Duodenal mucosa (tissue), 2 donors: ENCODE results near the gene LRRC49.

Experiments
- H3K27ac ChIP-seq: one replicate; pipeline ENCODE4 v1.7.0; 2013; ENCODE audit warnings: low read depth, low read length
- H3K27me3 ChIP-seq, 2 donors: one replicate each; pipeline ENCODE4 v1.7.0; 2013; ENCODE audit warnings: low read length in 2 of 2, control low read depth in 1 of 2; ENCODE audit not compliant: insufficient read depth in 2 of 2, control insufficient read depth in 1 of 2
- H3K36me3 ChIP-seq, 2 donors: one replicate each; pipeline ENCODE4 v1.7.0; 2013; ENCODE audit warnings: low read length in 2 of 2, control low read depth in 1 of 2; ENCODE audit not compliant: insufficient read depth in 2 of 2, control insufficient read depth in 1 of 2
- H3K4me1 ChIP-seq, 2 donors: one replicate each; pipeline ENCODE4 v1.7.0; 2013; ENCODE audit warnings: low read length in 2 of 2, control low read depth in 1 of 2; ENCODE audit not compliant: insufficient read depth in 2 of 2, control insufficient read depth in 1 of 2
- H3K4me3 ChIP-seq, 2 donors: one replicate each; pipeline ENCODE4 v1.7.0; 2013; ENCODE audit warnings: low read length in 2 of 2, low read depth in 1 of 2
- H3K9ac ChIP-seq, 2 donors: one replicate each; pipeline ENCODE4 v1.7.0; 2013; ENCODE audit warnings: low read length in 2 of 2, low read depth in 1 of 2
- H3K9me3 ChIP-seq, 2 donors: one replicate each; pipeline ENCODE4 v1.7.0; 2013; ENCODE audit warnings: low read length in 2 of 2, control low read depth in 1 of 2; ENCODE audit not compliant: control insufficient read depth in 1 of 2

The LRRC49 gene

DNA sequence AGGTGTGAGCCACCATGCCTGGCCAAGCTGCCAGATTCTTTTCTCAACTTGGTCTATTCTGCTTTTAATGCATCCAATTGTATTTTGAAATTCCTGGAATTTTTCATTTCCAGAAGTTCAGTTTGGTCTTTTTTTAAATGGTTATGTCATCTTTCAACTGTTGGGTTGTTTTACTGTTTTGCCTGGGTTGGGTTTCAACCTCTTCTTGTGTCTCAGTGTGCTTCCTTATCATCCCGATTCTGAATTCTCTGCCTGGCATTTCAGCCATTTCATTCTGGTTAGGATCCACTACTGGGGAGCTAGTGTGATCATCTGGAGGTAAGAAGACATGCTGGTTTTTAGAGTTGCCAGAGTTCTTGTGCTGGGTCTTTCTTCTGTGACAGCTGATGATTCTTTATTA is 61.5 kb downstream of the LRRC49 start:
- Histone ChIP-seq H3K4me1 (no peaks in the 10 kb centered on the region), H3K36me3 (no peaks in the 10 kb centered on the region), H3K27me3 (no peaks in the 10 kb centered on the region), H3K9me3 (no peaks in the 10 kb centered on the region), H3K27ac (no peak overlapping the region), H3K9ac (no peak overlapping the region), H3K4me3 (no peak overlapping the region)

DNA sequence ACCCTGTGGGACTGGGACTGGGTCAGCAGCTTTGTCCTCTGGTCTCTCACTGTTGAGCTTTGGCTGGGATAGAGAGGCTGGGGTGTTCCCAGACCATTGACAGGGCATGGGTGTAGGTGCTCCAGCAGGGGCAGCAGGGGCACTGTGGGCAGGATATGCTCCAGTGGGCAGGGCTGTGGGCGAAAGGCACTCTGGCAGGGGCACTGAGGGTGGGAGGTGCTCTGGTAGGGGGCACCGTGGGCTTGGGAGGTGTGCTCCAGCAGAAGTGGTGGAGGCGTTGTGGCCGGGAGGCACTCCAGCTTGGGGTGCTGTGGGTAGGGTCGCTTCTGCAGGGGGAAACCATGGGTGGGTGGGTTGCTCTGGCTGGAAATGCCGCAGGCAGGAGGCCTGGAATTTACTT is 62.1 kb downstream of the LRRC49 start:
- Histone ChIP-seq H3K4me3 (no peak overlapping the region), H3K9me3 (no peaks in the 10 kb centered on the region), H3K27ac (no peak overlapping the region), H3K4me1 (no peaks in the 10 kb centered on the region), H3K9ac (no peak overlapping the region), H3K27me3 (no peaks in the 10 kb centered on the region), H3K36me3 (no peaks in the 10 kb centered on the region)

DNA sequence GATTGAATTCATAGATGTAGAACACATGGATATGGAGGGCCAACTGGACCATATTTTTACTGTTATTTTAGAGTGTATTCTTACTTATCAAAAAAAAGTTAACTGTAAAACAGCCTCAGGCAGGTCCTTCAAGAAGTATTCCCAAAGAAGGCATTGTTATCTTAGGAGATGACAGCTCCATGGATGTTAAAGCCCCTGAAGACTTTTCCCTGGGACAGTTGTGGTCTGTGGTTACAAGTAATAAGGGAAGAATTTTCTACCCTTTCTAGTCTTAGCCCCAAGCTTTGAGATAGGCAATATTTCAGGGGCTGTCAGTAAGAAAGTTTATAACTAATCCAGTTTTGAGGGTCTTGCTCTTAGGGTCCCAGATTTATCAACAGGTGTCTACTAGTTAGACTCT is 62.5 kb downstream of the LRRC49 start:
- Histone ChIP-seq H3K9me3 (no peaks in the 10 kb centered on the region), H3K27ac (no peak overlapping the region), H3K27me3 (no peaks in the 10 kb centered on the region), H3K36me3 (no peaks in the 10 kb centered on the region), H3K9ac (no peak overlapping the region), H3K4me1 (no peaks in the 10 kb centered on the region), H3K4me3 (no peak overlapping the region)

DNA sequence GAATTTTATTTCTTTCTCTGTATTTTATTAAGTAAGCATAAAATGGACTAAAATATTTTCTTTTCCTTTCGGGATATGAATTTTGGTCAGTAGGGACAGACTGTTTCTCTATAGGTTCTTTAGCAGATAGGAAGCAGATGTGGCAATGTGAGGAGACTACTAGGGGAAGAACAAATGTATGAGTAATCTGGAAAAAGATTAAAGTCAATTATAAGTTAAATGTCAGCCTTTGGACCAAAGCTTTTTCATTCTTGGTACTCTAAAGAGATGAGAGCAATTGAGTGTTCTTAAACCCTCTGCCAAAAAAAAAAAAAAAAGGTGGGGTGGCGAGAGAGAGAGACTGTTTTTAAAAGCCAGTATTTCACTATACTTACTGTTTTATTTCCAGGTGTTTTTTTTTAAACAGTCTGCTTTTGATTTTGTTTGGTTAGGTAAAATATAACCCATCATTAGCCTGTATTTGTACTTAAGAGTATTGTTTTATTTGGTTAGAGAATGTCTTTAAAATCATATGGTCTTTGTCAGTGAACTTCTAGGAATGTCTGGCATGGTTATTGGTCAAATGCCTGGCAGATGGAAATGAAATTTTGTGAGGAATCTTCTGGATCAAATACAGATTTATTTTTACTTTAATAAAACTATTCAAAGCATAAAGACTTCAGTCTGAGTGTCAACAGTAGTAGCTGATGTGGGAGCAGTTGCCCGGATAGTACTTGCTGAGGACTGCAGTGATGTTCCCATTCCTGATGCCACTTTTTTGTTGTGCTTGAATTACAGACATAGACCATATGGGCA is 63.8 kb downstream of the LRRC49 start:
- Histone ChIP-seq H3K4me1 (no peaks in the 10 kb centered on the region), H3K4me3 (no peak overlapping the region), H3K27me3 (no peaks in the 10 kb centered on the region), H3K9me3 (no peaks in the 10 kb centered on the region), H3K27ac (no peak overlapping the region), H3K36me3 (no peaks in the 10 kb centered on the region), H3K9ac (no peak overlapping the region)

DNA sequence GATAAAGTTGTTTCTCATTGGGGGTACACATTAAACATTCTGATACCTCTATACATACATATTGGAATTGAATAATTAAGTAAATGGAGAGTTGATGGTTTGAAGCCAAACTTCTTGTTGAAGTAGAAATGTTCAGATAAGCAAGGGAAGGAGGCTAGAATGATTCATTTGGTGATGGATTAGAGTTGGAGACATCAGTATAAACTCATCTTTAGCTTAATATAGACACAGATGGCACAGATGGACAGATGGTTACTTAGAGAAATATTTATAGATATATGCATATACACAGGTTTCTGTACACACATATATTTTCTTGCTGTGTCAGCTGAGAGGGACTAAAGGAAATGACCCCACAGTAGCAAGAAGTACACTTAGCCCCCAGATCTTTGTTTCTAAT is 69.5 kb downstream of the LRRC49 start:
- Histone ChIP-seq H3K4me3 (no peak overlapping the region), H3K9ac (no peak overlapping the region), H3K9me3 (no peaks in the 10 kb centered on the region), H3K27ac (no peak overlapping the region), H3K36me3 (no peaks in the 10 kb centered on the region), H3K4me1 (no peaks in the 10 kb centered on the region), H3K27me3 (no peaks in the 10 kb centered on the region)

DNA sequence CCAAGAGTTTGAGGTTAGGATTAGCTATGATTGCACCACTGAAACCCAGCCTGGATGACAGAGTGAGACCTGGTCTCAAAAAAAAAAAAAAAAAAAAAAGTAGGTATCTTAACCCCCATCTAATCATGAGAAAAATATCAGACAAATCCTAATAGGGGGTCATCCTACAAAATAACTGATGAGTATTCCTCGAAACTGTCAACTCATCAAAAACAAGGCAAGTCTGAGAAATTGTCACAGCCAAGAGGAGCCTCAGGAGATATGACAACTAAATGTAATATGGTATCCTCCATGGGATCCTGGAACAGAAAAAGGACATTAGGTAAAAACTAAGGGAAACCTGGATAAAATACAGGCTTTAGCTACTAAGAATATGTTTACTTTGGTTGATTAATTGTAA is 70.6 kb downstream of the LRRC49 start:
- Histone ChIP-seq H3K36me3 (no peaks in the 10 kb centered on the region), H3K4me3 (no peak overlapping the region), H3K27ac (no peak overlapping the region), H3K9me3 (no peaks in the 10 kb centered on the region), H3K4me1 (no peaks in the 10 kb centered on the region), H3K27me3 (no peaks in the 10 kb centered on the region), H3K9ac (no peak overlapping the region)

DNA sequence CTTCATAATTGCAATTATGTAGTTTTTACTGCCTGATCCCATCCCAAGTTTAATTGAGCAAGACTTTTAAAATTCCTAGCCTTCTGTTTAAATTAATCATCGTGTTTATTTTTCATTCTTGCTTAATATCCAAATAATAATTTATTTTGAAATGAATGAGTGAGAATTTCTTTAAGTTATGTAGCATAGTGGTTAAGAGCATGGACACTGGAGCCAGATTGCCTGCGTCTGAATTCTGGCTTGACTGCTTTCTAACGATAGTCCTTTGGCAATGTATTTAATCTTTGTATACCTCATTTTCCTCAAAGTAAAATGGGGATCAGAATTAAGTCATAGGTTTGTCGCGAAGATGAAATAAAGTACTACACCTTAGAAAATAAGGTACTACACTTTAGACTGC is 71.4 kb downstream of the LRRC49 start:
- H3K9ac ChIP-seq: no peak overlapping the region
- H3K27ac ChIP-seq: no peak overlapping the region
- no peaks in the 10 kb centered on the region for H3K27me3 ChIP-seq
- no peaks in the 10 kb centered on the region for H3K9me3 ChIP-seq
- H3K4me1 ChIP-seq: no peaks in the 10 kb centered on the region
- no peaks in the 10 kb centered on the region for H3K36me3 ChIP-seq
- no peak overlapping the region for H3K4me3 ChIP-seq

DNA sequence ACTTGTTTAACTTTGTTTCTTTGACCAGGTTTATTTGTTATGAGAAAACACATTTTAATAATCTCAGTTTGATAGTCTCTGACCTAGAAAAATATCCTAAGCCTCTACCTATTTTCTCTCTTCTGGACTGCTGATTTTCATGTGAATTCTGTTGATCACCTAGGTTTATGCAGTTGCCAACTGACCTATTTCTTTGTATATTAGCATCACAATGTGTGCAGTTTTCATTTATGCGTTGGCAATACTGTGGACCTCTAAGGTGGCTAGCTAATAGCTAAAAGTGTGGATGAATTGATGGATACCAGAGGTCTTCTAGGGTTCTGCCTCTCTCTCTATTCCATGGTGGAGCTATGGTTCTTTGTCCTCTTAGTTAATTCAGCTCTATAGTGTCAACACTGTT is 72.1 kb downstream of the LRRC49 start:
- Histone ChIP-seq H3K36me3 (no peaks in the 10 kb centered on the region), H3K4me1 (no peaks in the 10 kb centered on the region), H3K9me3 (no peaks in the 10 kb centered on the region), H3K27ac (no peak overlapping the region), H3K4me3 (no peak overlapping the region), H3K9ac (no peak overlapping the region), H3K27me3 (no peaks in the 10 kb centered on the region)

DNA sequence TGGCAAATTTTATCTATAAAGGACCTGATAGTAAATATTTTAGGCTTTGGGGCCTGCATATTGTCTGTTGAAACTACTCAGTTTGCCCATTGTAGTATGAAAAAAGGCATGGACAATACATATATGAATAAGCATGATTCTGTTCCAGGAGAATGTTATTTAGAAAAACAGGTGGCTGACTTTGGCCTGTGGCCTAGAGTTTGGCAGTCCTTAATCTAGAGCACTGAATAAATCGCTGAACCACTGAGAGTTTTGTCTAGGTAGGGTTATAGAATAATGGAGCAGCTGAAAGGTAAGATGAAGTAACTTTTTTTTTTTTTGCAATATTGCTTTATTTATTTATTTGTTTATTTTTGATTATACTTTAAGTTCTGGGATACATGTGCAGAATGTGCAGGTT is 75.0 kb downstream of the LRRC49 start:
- Histone ChIP-seq H3K9ac (no peak overlapping the region), H3K27me3 (no peaks in the 10 kb centered on the region)

DNA sequence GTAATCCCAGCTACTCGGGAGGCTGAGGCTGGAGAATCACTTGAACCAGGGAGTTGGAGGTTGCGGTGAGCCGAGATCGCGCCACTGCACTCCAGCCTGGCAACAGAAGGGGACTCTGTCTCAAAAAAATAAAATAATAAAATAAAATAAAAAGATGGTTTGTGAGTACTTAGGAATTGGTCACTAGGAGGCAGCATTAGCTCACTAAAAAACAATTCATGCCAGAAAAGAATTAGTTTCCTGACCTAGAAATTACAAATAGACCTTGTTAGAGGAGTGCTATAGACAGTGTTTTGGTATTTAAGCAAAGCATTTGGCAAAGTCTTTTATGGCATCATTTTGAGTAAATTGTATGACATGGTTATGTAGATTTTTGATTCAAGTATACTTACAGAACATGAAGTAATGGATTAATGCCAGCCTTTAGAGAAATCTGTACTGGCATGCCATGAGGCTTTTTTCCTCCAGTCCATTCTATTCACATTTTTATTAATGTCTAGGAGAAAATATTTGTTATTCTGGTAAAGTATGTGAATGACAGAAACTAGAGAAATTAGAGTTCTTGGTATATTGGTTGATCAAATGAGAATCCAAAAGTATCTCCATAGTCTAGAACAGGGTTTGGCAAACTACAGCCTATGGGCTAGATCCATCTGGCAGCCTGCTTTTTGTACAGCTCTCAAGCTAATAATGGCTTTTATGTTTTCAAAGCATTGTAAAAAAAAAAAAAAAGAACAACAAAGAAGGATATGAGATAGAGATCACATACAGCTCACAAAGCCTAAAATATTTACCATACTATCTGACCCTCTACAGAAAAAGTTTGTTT is 81.6 kb downstream of the LRRC49 start:
- Histone ChIP-seq H3K9me3 (no peaks in the 10 kb centered on the region), H3K27ac (no peak overlapping the region), H3K36me3 (no peaks in the 10 kb centered on the region), H3K9ac (no peak overlapping the region), H3K27me3 (no peaks in the 10 kb centered on the region), H3K4me3 (no peak overlapping the region), H3K4me1 (no peaks in the 10 kb centered on the region)

More for the DNA sequence above, 75.0 kb downstream of the LRRC49 start:
- no peaks in the 10 kb centered on the region for H3K4me1 ChIP-seq
- no peak overlapping the region for H3K4me3 ChIP-seq
- no peak overlapping the region for H3K27ac ChIP-seq
- H3K36me3 ChIP-seq: no peaks in the 10 kb centered on the region
- H3K9me3 ChIP-seq: no peaks in the 10 kb centered on the region
